HG03457 (cell line): ENCODE results near the gene CPED1.
A peak's percentile ranks its signal among the peaks of the same experiment; 100 is the strongest.

Source experiments
- ATAC-seq: cut with Tn5 transposase; IDR thresholded peaks from one replicate; pipeline ENCODE4 v1.9.1; 2021; ENCODE audit warnings: moderate number of reproducible peaks; ENCODE audit not compliant: unreplicated experiment

The CPED1 gene

DNA sequence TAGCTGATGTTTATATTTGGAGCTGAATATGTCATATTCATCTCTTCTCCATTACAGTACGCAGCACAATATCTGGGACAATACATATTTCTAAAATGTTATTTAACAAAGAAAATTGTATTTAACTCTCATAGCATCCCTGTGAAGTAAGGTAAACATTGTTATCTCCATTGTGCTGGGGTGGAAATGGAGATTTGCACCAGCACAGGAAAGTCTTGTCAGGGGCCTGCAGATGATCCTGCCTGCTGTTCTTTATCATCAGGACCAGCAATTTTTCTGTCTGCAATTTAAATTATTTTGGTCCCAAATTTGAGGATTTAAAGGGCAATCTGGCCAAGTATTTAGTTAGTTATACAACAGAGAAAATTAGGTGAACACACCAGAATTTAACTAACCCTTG lies 144.4 kb downstream of the CPED1 start:
- no peak for ATAC-seq

DNA sequence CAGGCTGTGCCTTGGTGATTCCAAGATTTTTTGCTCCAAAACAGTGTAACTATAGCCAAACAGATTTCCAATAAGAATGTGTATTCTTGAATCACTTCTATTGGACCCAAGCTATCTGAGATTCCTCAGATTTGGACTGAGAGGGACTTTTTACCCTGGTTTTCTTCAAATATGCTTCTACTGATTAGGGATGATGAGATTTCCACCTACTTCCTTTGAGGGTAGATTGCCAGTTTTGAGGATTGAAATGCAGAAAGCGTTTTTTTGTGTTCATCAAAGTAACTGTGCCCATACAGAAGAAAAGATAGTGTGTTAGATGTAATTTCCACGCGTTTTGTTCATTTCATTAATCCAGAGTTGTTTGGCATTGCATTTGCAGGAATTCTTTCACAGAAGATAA lies 144.9 kb downstream of the CPED1 start:
- ATAC-seq: no peak

DNA sequence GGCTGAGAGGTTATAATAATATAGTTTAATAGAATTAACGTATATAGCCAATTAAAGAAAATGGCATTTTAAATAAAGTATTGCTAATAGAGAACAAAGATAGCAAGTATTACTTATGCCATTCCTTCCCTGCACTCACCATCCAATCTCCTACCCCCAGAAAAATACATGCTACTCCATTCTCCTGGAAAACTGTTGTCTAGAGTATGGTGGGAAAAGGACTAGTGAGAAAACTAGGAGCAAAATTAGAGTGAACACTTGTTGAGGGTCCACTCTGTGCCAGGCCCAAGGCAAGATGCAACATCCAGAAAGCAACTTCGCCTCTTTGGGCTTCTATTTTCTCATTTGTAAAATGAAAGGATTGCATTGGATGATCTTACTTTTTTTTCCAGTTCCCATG lies 149.1 kb downstream of the CPED1 start:
- ATAC-seq: no peak

DNA sequence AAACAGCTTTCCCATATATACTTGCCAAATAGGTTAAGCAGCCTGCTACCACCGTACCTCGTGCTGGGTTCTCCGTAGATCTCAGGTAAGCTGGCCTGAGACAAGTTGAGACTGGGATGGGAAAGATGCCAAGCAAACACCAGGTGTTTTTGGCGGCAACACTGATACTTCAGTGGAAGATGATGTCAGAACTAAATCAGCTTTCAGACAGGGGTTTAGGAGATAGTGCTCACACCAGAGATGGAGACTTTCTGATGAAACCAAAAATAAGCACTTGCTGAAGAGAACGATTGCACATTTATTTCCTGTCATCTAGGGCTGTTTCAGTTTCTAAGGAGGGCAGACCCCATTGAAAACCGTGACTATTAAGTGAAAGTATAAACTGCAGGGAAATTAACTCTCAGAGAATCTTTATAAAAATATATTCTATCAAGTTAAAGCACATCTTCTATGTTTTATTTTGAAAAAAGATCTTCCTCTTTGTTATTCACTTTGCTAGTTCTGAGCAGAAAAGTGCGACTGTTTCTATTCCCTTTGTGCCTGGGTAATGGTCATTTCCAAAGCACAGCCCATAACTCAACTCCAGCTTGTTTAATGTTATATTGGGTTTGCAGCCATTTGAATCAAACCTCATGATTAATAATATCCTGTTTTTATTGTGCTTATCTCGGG lies 149.9 kb downstream of the CPED1 start:
- peak; percentile 99 for ATAC-seq

DNA sequence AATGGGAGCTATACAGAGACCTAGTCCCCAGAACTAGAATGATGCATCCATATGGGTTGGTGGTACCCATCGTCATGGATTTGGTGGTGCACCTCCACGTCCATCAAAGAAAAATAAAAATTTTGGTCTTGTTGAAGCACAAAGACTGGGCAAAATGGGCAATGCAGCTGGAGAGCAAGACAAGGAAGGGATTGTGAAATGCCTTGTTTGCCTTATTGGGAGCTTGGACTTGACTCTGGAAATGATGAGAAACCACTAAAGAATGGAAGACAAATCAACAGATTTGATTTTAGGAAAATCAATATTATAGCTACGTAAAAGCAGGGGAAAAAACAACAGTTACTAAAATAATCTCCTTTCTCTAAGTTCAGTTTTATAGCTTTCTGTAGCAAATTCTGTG lies 150.9 kb downstream of the CPED1 start:
- ATAC-seq: no peak

DNA sequence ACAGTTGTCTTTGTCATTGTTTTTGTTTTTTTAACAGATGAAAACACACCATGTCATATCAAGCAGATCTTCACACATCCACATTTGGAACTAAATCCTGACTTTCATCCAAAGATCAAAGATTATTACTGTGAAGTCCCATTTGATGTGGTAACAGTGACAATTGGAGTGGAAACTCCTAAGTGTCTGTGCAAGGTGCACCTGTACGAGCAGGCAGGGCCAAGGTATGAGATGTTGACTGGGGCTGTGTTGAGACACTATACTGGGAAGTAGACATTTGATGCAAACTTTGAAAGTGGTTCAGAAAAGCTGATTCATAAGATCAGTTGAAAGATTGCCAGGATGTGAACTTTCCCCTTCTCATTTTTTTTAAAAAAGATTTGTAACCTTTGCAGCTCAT lies 152.3 kb downstream of the CPED1 start:
- ATAC-seq: no peak

DNA sequence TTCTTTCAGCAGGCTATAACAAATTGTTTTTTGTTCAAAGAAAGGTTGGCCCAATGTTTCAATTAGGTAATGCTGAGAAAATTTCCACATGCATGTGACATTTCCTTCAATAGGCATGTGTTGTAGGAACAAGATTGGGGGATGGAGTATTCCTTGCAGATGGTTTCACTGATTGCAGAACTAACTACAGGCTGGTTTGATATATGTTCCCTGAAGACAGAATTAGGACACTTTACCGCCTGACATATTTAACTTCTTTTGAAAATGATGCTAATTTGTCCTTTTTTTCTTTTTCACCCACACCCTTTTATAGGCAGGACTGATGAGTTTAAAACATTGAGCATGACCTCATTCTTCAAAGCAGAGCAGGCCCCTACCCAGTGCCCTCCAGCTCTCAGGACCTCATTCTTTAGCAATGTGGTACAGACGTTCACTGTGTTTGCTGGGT lies 163.3 kb downstream of the CPED1 start:
- no peak for ATAC-seq

DNA sequence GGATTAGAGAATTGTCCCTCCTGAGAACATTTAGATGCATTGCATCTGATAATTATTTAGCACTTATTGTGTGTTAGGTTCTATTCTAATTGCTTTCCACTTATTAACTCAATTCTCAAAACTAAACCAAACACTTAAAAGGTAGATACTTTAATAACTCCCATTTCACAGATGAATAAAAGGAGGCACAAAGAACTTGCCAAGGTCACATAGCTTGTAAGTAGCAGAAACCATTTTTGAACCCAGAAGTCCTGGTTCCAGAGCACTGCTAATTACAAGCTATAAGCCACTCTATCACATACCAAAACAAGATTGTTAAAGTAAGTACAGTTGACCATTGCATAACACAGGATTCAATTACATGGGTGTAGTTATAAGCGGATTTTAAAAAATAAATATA lies 164.9 kb downstream of the CPED1 start:
- ATAC-seq: no peak

DNA sequence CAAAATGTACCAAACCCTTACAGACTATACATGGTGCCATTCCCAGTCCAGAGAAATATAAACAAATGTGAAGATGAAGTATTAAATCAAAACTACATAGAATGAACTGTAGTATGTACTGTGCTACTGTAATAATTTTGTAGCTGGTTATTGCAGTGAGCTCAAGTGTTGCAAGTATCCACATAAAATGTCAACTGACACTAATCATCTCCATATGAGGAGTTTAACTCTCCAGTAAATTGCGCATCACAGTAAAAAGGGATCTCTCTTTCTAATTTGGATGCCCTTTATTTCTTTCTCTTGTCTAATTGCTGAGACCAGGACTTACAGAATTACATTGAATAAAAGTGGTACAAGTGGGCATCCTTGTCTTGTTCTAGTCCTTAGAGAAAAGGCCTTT lies 165.5 kb downstream of the CPED1 start:
- ATAC-seq: no peak

DNA sequence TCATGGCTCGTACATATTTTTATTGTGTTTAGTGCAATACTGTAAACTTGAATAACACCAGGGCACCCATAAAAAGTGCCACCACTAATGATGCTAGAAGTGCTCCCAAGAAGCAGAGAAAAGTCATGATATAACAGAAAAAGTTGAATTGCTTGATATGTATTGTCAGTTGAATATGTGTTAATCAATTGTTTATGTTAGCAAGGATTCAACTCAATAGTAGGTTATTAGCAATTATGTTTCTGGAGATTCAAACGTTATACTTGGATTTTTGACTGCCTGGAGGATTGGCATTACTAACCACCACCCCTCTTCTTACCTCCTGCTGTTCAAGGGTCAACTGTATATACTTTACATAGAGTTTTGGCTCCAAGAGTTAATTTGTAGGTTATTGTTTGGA lies 168.3 kb downstream of the CPED1 start:
- ATAC-seq: no peak

DNA sequence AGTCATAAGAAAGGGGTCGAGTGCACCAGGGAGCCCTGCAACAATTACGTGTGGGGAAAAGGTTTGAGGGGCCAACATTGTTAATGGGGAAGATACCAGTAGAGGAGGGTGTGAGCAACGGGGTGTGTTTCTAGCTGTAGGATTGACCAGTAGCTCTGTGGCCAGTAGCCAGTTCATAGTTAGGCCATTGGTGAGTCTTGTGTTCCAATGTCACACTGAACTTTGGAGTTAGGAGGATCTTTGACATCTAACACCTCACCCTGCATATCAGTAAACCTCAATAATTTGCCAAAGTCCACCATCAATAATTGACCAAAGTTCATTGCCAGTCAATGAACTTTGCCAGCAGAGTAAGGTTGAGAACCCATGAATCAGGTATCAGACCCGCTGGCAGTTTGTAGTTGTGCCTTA lies 168.8 kb downstream of the CPED1 start:
- ATAC-seq: no peak

DNA sequence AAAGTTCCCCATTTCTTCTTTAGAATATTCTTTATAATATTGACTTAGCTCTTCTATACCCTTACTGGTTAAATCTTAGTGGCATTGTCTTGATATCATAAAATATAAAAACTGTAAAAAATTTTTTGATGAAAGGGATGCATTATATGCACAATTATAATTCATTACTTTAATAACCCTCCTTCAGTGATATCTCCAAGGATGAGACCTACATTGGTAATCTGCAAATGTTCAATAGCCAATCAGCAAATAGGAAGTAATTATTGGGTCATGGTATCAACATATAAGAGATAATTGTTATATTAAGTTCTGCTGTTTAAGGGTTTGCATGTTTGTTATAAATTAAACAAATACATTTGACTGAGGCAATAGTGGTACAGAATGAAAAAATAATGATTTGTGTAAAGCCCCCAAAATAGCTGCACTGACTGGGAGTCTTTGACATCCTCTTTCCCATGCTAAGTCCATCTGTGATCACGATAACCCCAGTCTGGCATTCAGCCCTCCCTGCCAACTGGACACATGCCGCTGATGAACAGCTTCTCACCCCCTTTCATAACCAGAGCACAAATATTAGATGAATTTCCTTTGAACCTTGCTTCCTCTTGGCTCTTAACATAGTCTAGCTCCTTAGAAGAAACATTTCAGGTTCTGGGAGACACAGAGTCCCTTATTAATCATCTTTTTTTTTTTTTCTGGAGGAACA lies 169.5 kb downstream of the CPED1 start:
- no peak for ATAC-seq

DNA sequence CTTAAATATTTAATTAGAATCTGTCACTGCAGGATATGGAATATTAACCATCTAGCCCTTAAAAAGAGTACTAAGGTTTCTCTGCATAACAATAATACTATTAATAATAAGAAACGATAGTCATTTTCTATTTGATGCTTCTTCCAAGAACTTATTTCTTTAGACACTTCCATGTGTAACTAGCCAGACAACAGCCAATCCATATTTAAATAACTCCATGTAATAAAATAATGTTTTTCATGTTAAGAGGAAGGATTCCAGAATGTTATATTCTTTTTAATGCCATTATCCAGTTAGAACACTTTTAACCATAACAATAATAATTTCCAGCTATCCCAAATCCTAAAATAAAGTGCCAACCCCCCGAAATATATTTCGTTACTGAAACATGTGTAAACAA lies 170.2 kb downstream of the CPED1 start:
- ATAC-seq: no peak

DNA sequence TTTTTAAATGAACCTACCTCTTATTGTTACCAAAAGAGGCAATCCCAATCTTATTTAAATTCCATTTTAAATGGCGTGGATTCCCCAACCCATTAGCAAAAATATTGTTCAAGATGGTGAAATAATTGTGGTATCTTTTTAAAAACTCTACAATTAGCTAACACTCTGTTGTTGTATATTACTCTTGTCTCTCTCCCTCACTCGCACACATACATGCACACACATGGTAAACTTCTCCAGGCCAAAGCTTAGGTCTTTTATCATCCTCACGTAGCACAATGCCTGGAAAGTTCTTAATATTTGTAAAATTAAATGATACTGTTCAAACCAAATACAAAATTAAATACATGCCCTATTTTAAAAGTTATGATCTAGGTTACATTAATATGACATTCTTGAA lies 171.0 kb downstream of the CPED1 start:
- ATAC-seq: no peak

DNA sequence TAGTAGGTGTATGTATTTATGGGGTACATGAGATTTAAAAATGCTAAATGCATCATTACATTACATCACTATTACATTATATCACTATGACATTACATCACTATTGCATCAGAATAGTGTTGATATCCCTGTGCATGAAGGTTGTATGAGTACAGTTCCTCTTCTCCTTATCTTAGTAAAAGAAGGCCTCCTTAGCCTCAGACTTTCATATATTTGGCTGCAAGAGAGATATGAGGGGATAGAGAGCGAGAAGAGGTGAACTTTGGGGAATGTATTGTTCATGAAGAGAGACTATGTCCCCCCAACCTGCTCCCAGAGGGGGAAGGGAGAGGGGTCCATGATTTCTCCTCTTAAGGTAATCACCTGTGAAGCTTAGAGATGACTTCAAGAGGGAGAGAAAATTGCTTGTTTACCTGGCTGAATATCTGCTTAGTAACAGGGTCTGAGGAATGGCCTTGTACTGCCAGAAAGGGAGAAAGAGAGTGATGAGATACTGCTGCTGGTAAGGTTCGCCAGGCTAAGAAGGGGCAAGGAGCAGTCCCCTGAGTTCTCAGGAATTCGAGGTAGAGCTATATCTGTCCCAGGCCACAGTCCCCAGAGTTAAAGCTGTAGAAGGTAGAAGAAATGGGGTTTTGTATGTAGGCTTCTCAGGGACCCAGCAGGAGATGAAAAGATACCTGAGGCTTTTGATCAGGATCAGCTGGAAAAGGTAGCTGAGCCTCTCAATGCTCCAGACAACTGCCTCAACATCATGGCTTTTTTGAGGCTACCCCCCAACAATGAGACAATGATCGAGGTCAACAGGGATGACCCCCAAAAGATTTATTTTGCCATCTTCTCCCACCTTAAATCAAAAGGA lies 171.9 kb downstream of the CPED1 start:
- ATAC-seq: no peak

DNA sequence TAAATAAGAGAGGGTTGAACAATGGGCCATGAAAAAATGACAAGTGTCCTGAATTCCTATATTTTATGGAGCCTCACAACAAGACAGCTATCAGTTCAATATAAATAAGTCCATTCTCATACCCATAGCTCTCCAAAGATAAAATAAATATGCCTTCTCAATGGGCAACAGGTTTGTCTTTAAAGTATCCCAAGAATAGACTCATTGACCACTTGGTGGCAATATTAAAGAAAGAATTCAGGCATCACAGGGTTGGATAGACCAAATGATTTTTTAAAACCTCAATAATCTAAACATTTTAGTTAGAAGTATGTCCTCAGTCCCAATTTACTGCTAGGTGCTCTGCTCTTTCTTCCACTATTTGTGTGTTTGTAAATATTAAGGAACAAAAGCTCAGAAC lies 175.2 kb downstream of the CPED1 start:
- ATAC-seq: no peak

DNA sequence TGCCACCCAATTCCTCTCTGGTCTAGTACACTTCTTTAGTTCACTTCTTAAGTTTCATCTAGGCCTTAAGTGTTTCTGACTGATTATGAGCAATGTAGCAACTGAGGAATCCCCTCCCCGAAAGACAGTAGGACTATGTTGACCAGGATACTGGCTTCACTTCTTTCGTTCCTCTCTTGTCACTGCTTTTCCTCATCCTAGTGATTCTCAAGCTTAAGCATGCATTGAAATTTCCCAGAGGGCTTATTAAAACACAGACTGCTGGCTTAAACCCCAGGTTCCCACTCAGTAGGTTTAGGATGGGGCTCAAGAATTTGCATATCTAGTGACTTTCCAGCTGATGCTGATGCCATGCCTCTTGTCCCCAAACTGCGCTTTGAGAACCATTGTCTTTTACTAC lies 175.7 kb downstream of the CPED1 start:
- ATAC-seq: no peak

DNA sequence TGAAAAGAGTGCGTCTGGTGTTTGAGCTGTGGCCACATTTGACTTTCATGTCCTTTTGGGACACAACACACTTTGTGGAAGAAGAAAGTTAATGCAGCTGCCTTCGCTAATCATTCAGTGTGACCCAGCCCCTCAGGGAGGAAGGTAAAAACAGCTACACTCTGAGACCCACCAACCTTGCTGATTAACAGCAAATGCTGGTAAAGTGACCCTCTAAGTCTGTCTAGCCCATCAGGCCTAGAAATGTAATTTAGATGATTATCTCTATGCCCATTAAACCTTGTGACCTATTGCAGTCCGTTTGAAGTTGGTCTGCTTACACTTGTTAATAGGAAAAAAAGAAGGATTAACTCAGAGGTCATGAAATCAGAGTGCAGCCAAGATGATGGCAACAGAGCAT lies 178.4 kb downstream of the CPED1 start:
- no peak for ATAC-seq

DNA sequence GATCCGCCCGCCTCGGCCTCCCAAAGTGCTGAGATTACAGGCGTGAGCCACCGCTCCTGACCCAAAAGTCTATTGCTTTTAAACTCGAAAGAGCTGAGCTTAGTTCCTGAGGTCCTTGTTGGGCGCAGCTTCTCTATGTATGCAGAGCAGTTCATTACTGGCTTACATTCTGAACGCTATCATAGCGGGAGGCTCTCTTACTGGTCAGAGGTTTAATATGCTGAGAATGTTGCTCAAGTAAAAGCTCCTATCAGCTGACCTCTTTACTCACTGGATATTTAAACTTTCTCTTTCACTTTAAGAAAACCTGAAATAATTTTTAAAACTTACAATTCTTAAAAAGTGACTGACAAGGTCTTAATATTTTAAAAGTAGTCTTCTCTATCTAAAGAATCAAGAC lies 179.5 kb downstream of the CPED1 start:
- ATAC-seq: no peak

DNA sequence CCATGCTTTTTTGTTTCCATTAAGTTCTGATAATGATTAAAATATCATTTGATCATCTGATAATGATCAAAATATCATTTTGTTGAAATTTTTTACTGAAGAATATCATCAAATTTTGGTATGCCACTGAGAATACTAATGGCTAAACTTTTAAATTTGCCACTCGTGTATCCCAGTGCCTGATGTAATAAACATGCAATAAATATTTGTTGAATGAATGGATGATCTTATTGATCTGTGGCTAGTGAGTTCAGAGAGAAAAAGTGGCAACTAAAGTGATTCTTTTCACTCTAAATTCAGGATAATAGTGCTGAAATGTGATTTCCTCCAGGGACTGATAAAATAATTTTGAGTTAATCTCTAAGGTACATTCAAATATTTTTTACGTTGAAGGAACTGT lies 181.0 kb downstream of the CPED1 start:
- ATAC-seq: no peak

DNA sequence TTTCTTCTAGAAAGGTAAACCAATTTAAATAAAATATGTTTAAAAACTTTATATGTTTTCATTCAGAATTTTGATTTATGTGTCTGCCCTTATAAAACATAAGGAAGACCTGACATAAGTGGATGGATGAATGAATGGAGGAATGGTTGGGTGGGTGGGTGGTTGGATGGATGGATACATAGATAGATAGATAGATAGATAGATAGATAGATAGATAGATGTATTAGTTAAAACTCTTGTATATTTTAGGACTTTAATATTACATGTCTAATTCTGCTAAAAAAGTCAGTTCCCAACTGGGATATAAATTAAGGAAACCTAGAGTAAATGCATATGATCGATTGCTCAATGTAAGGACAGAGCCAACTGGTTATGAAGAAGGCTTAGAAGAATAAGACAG lies 184.0 kb downstream of the CPED1 start:
- no peak for ATAC-seq

DNA sequence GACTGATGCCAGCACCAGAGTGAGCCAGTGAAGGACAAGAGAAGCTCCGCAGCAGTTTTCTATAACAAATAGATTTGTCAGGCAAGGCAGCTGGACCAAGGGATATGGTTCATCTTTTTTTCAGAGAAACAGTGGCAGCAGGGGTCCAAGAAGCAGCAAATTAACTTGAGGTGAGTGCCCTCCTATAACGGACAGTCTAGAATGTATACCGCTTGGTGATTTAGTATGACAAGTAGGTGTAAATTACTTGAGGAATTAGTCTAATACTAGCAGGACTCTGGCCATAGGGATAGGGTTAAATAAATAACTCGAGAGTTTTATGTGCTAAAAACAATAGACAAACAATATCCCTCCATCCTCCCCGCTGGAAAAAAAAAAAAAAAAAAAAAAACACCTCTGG lies 187.3 kb downstream of the CPED1 start:
- no peak for ATAC-seq
